A549 (cell line): ENCODE measurements around the gene PTPN23. TPM values are rescaled to one million over a fixed set of nuclear protein-coding genes. Genes with fewer than 3 reads are reported as not detected.

ENCODE experiments used
- ATAC-seq, 2 experiments: fragments of 200-7000 bp in 1 of 2; fragments of >200 bp in 1 of 2; cut with Nextera tagmentation in 1 of 2; cut with Tn5 transposase in 1 of 2; 3 replicates each; pipeline versions ENCODE4 v1.8.0 to v1.9.1; 2018 to 2020; ENCODE audit warnings: mild to moderate bottlenecking in 1 of 2, moderate library complexity in 1 of 2
- CTCF ChIA-PET: fragments of 300-600 bp; sonication (Branson Sonifier 250); formaldehyde crosslinking; extraction: SDS; loops from one replicate; lab custom pipeline; 2021; ENCODE audit warnings: antibody characterized with exemption, inconsistent platforms; lab: Yijun Ruan, JAX
- POLR2A ChIA-PET: fragments of 350-600 bp; formaldehyde crosslinking; extraction: SDS; loops from one replicate; lab custom pipeline; 2021; ENCODE audit warnings: antibody characterized with exemption, inconsistent platforms; lab: Yijun Ruan, JAX
- DNase-seq, 2 experiments: peaks; one replicate each; pipeline versions ENCODE4 v3.0.0 to v3.0.0-alpha.2; 2011 to 2016; ENCODE audit warnings: low read depth in 1 of 2, low spot score in 1 of 2
- FAIRE-seq: peaks from 2 replicates; lab custom pipeline; 2011; peaks lifted over from hg19 to GRCh38; lab: Jason Lieb, UNC
- H3K27ac ChIP-seq, 2 experiments: fragments of >200 bp; sonication (Bioruptor Twin); formaldehyde crosslinking; 3 replicates each; pipeline ENCODE4 v1.5.1; 2016 to 2017
- H3K4me1 ChIP-seq: fragments of >200 bp; sonication (Bioruptor Twin); formaldehyde crosslinking; 3 replicates; pipeline ENCODE4 v1.6.1; 2016
- H3K4me2 ChIP-seq: fragments of >200 bp; sonication (Bioruptor Twin); formaldehyde crosslinking; 3 replicates; pipeline ENCODE4 v1.6.1; 2016
- H3K4me3 ChIP-seq: fragments of >200 bp; sonication (Bioruptor Twin); formaldehyde crosslinking; 3 replicates; pipeline ENCODE4 v1.5.1; 2016
- H3K9me3 ChIP-seq: fragments of >200 bp; sonication (Bioruptor Twin); formaldehyde crosslinking; 3 replicates; pipeline ENCODE4 v1.6.1; 2016
- CBX8 ChIP-seq: fragments of 200-600 bp; sonication (generic); IDR thresholded peaks from 2 replicates; pipeline ENCODE4 v1.6.1; 2016
- EP300 ChIP-seq, 2 experiments: fragments of >200 bp; sonication (Bioruptor Twin); formaldehyde crosslinking; IDR thresholded peaks; 2 replicates in 1 of 2; 3 replicates in 1 of 2; pipeline ENCODE4 v1.6.1; 2016 to 2017
- FOSL2 ChIP-seq, 2 experiments: fragments of 450-650 bp in 1 of 2; fragments of >200 bp in 1 of 2; sonication (Bioruptor Twin) in 1 of 2; formaldehyde crosslinking; IDR thresholded peaks; 2 replicates each; pipeline versions ENCODE4 v1.5.0 to v1.6.1; 2016 to 2020; ENCODE audit warnings: mild to moderate bottlenecking in 1 of 2, moderate library complexity in 1 of 2
- FOXS1 ChIP-seq: fragments of 250-450 bp; sonication (Bioruptor Pico); IDR thresholded peaks from 2 replicates; pipeline ENCODE4 v1.5.0; 2020; ENCODE audit warnings: mild to moderate bottlenecking, moderate library complexity
- HDAC2 ChIP-seq: fragments of 200-600 bp; sonication (generic); IDR thresholded peaks from 2 replicates; pipeline ENCODE4 v1.6.1; 2016
- HOXA7 ChIP-seq: fragments of 250-450 bp; sonication (Bioruptor Pico); IDR thresholded peaks from 2 replicates; pipeline ENCODE4 v1.5.0; 2020; ENCODE audit warnings: mild to moderate bottlenecking, moderate library complexity
- HOXB5 ChIP-seq: fragments of 250-450 bp; sonication (Bioruptor Pico); IDR thresholded peaks from 2 replicates; pipeline ENCODE4 v1.5.0; 2020; ENCODE audit warnings: mild to moderate bottlenecking, moderate library complexity
- JUN ChIP-seq, 2 experiments: fragments of >200 bp; sonication (Bioruptor Twin); formaldehyde crosslinking; IDR thresholded peaks; 2 replicates in 1 of 2; 3 replicates in 1 of 2; pipeline ENCODE4 v1.6.1; 2016 to 2017
- MYC ChIP-seq: IDR thresholded peaks from 2 replicates; pipeline ENCODE4 v1.6.1; 2012; ENCODE audit warnings: mild to moderate bottlenecking, inconsistent platforms, low read length, improper control_type of control experiment, borderline replicate concordance
- NFE2L2 ChIP-seq: fragments of 150-350 bp; conservative IDR thresholded peaks from 2 replicates; pipeline ENCODE4 v1.6.1; 2014; ENCODE audit warnings: low read length
- PBX3 ChIP-seq: IDR thresholded peaks from 2 replicates; pipeline ENCODE4 v1.6.1; 2012
- PHF8 ChIP-seq: fragments of 200-600 bp; sonication (generic); IDR thresholded peaks from 2 replicates; pipeline ENCODE4 v1.6.1; 2016; ENCODE audit warnings: low read depth, mild to moderate bottlenecking, antibody characterized with exemption, moderate library complexity, borderline replicate concordance
- POLR2A ChIP-seq: IDR thresholded peaks from 2 replicates; pipeline ENCODE4 v1.6.1; 2012; ENCODE audit warnings: mild to moderate bottlenecking, low read length
- RFX5 ChIP-seq: fragments of 450-650 bp; IDR thresholded peaks from 2 replicates; pipeline ENCODE4 v1.7.1; 2014; ENCODE audit warnings: antibody characterized with exemption, mild to moderate bottlenecking, moderate library complexity
- RNF2 ChIP-seq: fragments of 200-600 bp; sonication (generic); IDR thresholded peaks from 2 replicates; pipeline ENCODE4 v1.6.1; 2016; ENCODE audit warnings: low read depth, mild to moderate bottlenecking, antibody characterized with exemption, moderate library complexity, borderline replicate concordance
- SMC3 ChIP-seq: fragments of >200 bp; sonication (Bioruptor Twin); formaldehyde crosslinking; IDR thresholded peaks from 3 replicates; pipeline ENCODE4 v1.6.1; 2018; ENCODE audit warnings: inconsistent platforms
- TP53 ChIP-seq: fragments of 250-450 bp; sonication (Bioruptor Pico); IDR thresholded peaks from 2 replicates; pipeline ENCODE4 v1.5.0; 2021; ENCODE audit warnings: mild to moderate bottlenecking, moderate library complexity
- USF2 ChIP-seq: fragments of 450-650 bp; IDR thresholded peaks from 2 replicates; pipeline ENCODE4 v1.6.1; 2014; ENCODE audit warnings: antibody characterized with exemption
- ZC3H11A ChIP-seq: fragments of 450-650 bp; IDR thresholded peaks from 2 replicates; pipeline ENCODE4 v1.6.1; 2014; ENCODE audit warnings: antibody characterized with exemption, mild to moderate bottlenecking
- WGBS: methylation state at CpG from one replicate; pipeline ENCODE4 v1.1.6; 2017; ENCODE audit errors: missing lambda C conversion rate; 5-methylcytosine and 5-hydroxymethylcytosine counted together
- polyA plus RNA-seq, 4 experiments: library from polyadenylated mRNA; depleted of rRNA in 3 of 4; stranded (reverse); fragments of >200 nt; fragmentation: RNase III in 1 of 4; extraction: RNeasy Plus Mini Kit Qiagen cat#74134 plus additional on column Dnase treatment in 1 of 4; gene quantifications; 2 replicates in 3 of 4; 3 replicates in 1 of 4; pipeline ENCODE4 v1.2.3, GENCODE V29; 2011 to 2017
- TF ChIP-seq, protein P1 (sequence below): fragments of 200-600 bp; sonication (generic); IDR thresholded peaks from 2 replicates; pipeline ENCODE4 v1.6.1; 2016; ENCODE audit warnings: antibody characterized with exemption, mild to moderate bottlenecking, moderate library complexity
- TF ChIP-seq, protein P2 (sequence below): IDR thresholded peaks from 2 replicates; pipeline ENCODE4 v1.6.1; 2012

The PTPN23 gene
- polyA plus RNA-seq, 2 of the 4 experiments (the other 2 are of a cell fraction), result 1.5 to 16.8 TPM

DNA sequence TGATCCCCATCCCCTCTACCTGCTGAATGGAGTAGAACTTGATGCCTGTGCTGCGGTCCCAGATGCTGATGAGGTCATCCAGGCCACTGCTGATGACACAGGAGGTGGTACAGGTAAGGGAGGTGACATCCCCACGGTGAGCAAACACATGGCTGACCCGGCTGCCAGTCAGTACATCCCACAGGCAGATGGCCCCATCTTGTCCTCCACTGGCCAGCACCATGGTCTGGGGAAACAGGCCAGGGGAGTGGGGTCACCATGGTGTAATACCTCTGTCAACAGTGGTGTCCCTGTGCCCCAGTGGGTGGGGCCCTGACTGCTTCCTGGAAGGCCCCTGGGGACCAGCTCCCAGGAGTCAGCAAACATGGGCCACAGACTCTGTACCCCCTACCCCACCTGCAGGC, 33.3 kb downstream of the PTPN23 start:
- Histone ChIP-seq H3K27ac (no peak overlapping the region), H3K9me3 (no peaks in the 10 kb centered on the region), H3K4me1 (no peaks in the 10 kb centered on the region), H3K4me3 (no peak overlapping the region), H3K4me2 (no peak overlapping the region)
- ChIA-PET CTCF (interaction anchor here (1.4 to 1.8 kb wide), 2 partner anchors 10 to 12 kb away, joined by 5 read pairs; no protein-coding TSS in a partner anchor), POLR2A (no interaction called here)
- ATAC-seq (no peak), FAIRE-seq (no peak), DNase-seq (no peak)
- no peak for TF ChIP-seq PBX3
- no peak for TF ChIP-seq SMC3
- TF ChIP-seq ZC3H11A, result no peak
- no peak for TF ChIP-seq RNF2
- TF ChIP-seq HOXA7 (CRISPR knock-in tag), result no peak
- TF ChIP-seq USF2, result no peak
- TF ChIP-seq FOXS1 (CRISPR knock-in tag), result no peak
- TF ChIP-seq TP53 (CRISPR knock-in tag), result no peak
- TF ChIP-seq MYC, result no peak
- WGBS, result 86% methylated on average over 2 of the region's 3 CpGs

- no peak overlapping the region for H3K27ac ChIP-seq
- ChIA-PET POLR2A (no interaction called here), CTCF (interaction anchor here (0.8 kb wide), 1 partner anchor 13 kb away, joined by 3 read pairs; no protein-coding TSS in a partner anchor)
- TF ChIP-seq HDAC2, result no peak
- no peak for TF ChIP-seq POLR2A
- TF ChIP-seq FOSL2 (IDR thresholded peaks at IDR 0.05), result no peak
- TF ChIP-seq FOSL2 (CRISPR knock-in tag; IDR thresholded peaks at IDR 0.05), result no peak
- no peak for TF ChIP-seq MYC
- TF ChIP-seq PHF8, result no peak
- H3K4me1 ChIP-seq, result no peaks in the 10 kb centered on the region
- no peak overlapping the region for H3K4me3 ChIP-seq
- no peaks in the 10 kb centered on the region for H3K9me3 ChIP-seq
- 90% methylated on average over 14 of the region's 16 CpGs for WGBS
- ATAC-seq, result no peak
- no peak overlapping the region for H3K4me2 ChIP-seq
- no peak for DNase-seq
- no peak for FAIRE-seq
These were observed 34.1 kb downstream of the PTPN23 start for GRCh38 chr3:47414666-47415587.

DNA sequence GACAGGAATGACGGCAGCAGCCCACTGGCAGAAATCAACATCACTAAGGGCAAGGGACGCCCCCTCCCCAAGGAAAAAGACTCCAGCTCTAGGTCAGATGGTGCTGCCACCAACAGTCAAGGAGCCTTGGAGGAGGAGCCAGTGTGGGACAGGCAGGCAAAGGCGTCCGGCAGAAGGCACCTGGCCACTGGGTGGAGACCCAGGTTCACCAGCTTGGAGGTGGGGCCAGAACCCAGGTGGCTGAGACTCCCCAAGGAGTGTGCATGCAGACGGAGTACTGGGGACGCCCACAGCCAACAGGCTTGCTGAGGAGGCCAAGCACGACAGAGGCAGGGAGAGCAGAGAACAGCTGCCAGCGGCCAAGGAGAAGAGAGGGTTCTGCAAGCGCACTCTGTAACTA, 35.2 kb downstream of the PTPN23 start:
- ATAC-seq (no peak), FAIRE-seq (no peak), DNase-seq (no peak)
- H3K4me1 ChIP-seq, result no peaks in the 10 kb centered on the region
- H3K9me3 ChIP-seq, result no peaks in the 10 kb centered on the region
- H3K4me3 ChIP-seq, result no peak overlapping the region
- H3K27ac ChIP-seq, result no peak overlapping the region
- ChIA-PET POLR2A (no interaction called here), CTCF (interaction anchor here (0.8 to 1.0 kb wide), 2 partner anchors 12 to 60 kb away, joined by 3 read pairs; no protein-coding TSS in a partner anchor)
- WGBS, result 98% methylated on average over 6 of the region's 9 CpGs
- no peak for TF ChIP-seq RFX5
- TF ChIP-seq USF2, result no peak
- TF ChIP-seq NFE2L2, result no peak
- TF ChIP-seq JUN (IDR thresholded peaks at IDR 0.05), result no peak
- no peak for TF ChIP-seq POLR2A
- no peak for TF ChIP-seq CBX8
- TF ChIP-seq HOXB5 (CRISPR knock-in tag), result no peak
- TF ChIP-seq, protein P1, sequence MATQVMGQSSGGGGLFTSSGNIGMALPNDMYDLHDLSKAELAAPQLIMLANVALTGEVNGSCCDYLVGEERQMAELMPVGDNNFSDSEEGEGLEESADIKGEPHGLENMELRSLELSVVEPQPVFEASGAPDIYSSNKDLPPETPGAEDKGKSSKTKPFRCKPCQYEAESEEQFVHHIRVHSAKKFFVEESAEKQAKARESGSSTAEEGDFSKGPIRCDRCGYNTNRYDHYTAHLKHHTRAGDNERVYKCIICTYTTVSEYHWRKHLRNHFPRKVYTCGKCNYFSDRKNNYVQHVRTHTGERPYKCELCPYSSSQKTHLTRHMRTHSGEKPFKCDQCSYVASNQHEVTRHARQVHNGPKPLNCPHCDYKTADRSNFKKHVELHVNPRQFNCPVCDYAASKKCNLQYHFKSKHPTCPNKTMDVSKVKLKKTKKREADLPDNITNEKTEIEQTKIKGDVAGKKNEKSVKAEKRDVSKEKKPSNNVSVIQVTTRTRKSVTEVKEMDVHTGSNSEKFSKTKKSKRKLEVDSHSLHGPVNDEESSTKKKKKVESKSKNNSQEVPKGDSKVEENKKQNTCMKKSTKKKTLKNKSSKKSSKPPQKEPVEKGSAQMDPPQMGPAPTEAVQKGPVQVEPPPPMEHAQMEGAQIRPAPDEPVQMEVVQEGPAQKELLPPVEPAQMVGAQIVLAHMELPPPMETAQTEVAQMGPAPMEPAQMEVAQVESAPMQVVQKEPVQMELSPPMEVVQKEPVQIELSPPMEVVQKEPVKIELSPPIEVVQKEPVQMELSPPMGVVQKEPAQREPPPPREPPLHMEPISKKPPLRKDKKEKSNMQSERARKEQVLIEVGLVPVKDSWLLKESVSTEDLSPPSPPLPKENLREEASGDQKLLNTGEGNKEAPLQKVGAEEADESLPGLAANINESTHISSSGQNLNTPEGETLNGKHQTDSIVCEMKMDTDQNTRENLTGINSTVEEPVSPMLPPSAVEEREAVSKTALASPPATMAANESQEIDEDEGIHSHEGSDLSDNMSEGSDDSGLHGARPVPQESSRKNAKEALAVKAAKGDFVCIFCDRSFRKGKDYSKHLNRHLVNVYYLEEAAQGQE, result no peak
- TF ChIP-seq, protein P2, sequence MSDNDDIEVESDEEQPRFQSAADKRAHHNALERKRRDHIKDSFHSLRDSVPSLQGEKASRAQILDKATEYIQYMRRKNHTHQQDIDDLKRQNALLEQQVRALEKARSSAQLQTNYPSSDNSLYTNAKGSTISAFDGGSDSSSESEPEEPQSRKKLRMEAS, result no peak
- no peak for TF ChIP-seq EP300 (IDR thresholded peaks at IDR 0.05)
- no peak overlapping the region for H3K4me2 ChIP-seq
